PC-9 (cell line): Measurements from ENCODE around the gene EAF1.

Source experiments
- EZH2 ChIP-seq: fragments of 200-600 bp; sonication (generic); IDR thresholded peaks from 2 replicates; pipeline ENCODE4 v1.8.0; 2017; ENCODE audit warnings: antibody characterized with exemption, low read depth
- TF ChIP-seq, protein P1 (sequence below): fragments of 200-600 bp; sonication (generic); conservative IDR thresholded peaks from 2 replicates; pipeline ENCODE4 v1.6.1; 2017; ENCODE audit warnings: mixed run types, antibody characterized with exemption, mild to moderate bottlenecking, moderate library complexity

DNA sequence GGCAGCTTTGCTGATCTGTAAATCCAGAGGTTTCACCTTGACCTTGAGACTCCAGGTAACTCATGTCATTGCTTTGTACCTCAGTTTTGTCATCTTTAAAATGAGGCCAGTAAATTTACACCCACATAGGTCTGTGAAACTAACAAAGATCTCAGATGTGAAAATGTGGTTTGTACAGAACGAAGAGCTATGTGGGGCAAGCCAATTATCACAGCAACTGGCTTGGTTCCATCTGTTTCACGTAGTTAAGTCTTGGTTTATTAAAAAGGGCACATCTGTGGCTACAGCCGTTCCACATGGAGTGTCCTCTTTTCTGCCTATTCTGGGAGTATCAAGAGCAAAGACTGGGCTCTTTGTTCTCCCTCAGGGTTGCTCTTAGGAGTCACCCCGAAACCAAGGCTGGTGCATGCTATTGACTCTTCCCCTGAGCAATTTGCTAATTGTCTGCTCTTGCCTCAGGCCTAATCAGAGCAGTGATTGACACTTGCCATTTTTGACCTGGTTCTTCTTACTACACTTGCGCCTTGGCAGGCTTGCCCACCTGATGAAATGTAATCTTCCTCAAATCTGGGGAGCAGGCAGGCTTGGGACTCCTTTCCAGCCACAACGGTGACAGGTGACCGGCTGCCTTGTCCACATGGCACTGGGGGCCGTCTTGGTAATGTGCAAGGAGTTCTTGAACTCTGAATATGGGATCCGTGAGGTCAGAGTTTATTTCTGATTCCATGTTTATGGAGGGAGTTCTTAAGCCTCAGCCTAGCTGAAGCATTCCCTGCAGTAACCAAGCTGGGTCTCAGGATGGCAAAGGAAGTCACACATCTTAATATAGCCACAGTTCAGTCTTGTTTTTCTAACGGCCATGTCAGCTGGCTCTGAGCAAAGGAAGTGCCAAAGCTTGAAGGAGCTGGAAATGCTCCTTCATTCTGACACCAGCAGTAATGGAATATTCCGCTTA is 40.1 kb downstream of the EAF1 start:
- TF ChIP-seq, protein P1, sequence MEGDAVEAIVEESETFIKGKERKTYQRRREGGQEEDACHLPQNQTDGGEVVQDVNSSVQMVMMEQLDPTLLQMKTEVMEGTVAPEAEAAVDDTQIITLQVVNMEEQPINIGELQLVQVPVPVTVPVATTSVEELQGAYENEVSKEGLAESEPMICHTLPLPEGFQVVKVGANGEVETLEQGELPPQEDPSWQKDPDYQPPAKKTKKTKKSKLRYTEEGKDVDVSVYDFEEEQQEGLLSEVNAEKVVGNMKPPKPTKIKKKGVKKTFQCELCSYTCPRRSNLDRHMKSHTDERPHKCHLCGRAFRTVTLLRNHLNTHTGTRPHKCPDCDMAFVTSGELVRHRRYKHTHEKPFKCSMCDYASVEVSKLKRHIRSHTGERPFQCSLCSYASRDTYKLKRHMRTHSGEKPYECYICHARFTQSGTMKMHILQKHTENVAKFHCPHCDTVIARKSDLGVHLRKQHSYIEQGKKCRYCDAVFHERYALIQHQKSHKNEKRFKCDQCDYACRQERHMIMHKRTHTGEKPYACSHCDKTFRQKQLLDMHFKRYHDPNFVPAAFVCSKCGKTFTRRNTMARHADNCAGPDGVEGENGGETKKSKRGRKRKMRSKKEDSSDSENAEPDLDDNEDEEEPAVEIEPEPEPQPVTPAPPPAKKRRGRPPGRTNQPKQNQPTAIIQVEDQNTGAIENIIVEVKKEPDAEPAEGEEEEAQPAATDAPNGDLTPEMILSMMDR, result no peak
- TF ChIP-seq EZH2, result no peak
